COLO829 (cell line): ENCODE results near the gene MRPL32.
"Not testable (repeated sequence)": the region's sequence is repeated elsewhere in the genome, so short reads cannot be mapped to it uniquely, and the experiment has no call there.

Source experiments
- DNase-seq: peaks from one replicate; pipeline ENCODE4 v3.0.0; 2012; ENCODE audit warnings: low spot score

The MRPL32 gene

DNA sequence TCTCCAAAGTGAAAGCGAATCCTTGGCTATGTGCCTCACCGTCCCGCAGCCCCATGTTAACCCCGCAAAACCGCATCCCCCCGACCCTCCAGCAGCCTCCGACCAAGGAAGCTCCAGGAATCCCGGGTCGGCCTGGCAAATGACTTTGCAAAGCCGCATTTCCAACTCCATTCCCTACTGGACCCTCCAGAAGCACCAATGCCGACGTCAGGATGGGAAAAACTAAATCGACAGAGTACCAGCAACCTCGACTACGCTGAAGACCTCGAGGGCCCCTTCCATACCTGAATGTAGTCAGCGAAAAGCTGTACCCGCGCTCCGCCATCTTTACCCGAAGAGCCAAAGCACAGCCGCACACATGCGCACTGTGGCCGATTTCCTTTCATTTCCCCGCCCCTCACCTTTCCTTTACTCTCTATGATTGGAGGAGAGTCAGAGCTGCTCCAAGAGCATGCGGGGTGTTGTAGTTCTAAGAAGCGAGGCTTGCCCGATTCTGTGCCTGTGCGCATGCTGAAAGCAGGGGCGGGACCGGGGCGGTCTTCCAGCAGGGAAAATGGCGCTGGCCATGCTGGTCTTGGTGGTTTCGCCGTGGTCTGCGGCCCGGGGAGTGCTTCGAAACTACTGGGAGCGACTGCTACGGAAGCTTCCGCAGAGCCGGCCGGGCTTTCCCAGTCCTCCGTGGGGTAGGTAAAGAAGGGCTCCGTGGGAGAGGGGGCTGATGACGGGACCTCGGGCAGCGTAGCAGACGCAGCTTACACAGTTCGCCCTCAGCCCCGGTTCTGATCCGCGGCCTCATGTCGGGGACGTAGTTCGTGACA is at the start of gene MRPL32, which contains the start of gene PSMA2:
TSS of gene MRPL32 (plus strand) at position 543 of the 818 bp plus-strand sequence. CDS start at position 554, 11 bp downstream.
TSS of gene PSMA2 (minus strand) at position 341 of the 818 bp plus-strand sequence. CDS start at position 325, 16 bp downstream.
- peak; percentile 100 for DNase-seq

DNA sequence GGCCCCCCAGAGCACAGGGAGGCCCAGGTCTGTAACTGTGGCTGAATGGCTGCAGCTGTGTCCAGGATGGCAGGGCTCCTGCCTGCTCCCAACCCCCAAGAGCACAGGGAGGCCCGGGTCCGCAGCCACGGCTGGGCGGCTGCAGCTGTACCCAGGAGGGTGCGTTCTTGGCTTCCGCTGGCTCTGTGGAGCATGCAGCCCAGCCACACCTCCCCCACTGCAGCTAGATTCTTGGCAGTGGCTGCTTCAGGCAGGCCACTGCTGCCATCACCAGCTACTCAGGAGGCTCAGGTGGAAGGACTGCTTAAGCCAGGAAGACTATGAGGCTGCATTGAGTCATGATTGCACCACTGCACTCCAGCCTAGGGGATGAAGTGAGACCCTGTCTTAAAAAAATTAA is 48.2 kb upstream of the MRPL32 start:
- DNase-seq = no peak

DNA sequence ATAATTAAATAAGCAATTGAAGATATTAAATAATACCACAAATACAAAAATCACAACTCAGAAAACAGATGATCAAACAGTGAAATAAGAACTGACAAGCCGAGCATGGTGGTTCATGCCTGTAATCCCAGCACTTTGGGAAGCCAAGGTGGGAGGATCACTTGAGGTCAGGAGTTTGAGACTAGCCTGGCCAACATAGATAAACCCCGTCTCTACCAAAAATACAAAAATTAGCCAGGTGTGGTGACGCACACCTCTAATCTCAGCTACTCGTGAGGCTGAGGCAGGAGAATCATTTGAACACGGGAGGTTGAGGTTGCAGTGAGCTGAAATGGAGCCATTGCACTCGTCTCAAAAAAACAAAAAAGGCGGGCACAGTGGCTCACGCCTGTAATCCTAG is 47.0 kb upstream of the MRPL32 start:
- DNase-seq = not testable (repeated sequence)

DNA sequence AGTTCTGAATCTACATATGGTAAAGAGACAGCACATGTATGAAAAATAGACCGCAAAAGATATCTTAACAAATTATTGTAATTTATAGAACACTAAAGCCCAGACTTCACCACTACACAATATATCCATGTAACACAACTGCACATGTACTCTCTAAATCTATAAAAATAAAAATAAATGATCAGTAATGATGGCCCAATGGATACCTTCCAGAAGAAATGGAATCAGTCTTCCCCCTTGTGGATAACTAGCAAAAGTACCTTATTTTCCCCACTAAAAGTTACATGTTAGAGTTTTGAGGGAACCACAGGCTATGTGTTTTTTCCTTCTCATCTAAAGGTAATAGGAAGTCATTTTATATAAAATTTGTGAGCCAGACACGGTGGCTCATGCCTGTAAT is 46.0 kb upstream of the MRPL32 start:
- DNase-seq = no peak

DNA sequence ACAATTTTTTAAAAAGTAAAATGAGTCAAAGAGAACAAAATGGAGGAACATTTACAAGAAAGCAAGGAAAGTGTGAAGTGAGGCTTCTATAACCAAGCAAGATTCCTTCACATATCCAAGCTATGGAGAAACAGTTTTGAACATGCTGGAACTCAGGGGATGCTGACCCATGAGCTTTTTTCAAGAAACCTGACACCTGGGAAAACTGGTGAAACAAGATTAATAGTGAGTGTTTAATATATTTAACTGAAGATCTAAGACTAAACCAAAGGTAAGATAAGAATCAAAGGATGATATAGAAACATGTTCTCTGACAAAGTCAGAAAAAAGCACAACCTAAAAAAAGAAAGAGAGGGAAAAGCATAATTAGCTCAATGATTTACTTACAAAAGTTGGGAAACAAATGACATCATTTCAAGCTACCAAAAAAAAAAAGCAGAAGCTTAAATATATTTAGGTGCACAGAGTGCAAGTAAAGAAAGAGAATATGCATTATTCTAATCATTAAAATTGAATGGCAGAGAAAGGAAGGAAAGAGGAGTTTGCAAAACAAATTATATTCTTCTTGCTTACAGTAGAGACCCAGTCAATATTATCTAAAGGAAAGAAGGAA is 45.2 kb upstream of the MRPL32 start:
- no peak for DNase-seq

DNA sequence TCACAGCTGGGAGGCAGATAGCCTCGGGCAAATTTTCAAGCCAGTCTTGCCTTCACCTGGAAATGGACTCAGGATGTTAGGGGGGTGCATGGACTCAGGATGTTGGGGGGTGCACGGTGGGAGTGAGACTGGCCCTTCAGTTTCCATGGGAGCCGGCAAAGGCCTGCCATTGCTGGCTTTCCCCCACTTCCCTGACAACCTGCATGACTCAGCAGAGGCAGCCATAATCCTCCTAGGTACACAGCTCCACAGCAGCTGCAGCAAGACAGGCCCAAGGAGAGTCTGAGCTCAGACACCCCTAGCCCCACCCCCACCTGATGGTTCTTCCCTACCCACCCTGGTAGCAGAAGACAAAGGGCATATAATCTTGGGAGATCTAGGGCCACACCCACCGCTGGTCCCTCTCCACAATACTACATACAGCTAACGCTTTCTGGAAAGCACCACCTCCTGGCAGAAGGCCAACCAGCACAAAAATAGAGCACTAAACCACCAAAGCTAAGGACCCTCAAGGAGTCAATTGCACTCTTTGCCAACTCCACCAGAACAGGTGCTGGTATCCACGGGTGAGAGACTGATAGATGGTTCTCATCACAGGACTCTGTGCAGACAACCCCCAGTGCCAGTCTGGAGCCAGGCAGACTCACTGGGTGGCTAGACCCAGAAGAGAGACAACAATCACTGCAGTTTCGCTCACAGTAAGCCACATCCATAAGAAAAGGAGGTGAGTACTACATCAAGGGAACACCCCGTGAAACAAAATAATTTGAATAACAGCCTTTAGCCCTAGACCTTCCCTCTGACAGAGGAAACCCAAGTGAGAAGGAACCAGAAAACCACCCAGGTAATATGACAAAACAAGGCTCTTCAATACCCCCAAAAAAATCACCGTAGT is 38.6 kb upstream of the MRPL32 start:
- DNase-seq = no peak

DNA sequence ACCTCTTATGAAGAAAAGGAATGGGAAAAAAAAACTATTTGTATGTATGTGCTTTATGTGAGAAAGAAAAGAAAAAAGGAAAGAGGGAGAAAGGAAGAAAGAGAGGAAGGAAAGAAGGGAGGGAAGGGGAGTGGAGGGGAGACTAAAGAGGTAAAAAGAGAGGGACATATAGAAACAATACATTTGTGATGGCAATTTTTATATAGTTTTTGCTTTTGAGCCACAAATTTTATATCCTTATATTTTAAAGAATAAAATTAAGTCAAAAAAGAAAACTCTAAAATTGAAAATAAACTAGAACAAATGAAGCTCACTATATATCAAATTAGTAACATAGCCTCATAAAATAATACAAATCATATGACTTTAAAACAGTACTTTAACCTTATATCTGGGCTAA is 31.3 kb upstream of the MRPL32 start:
- no peak for DNase-seq

DNA sequence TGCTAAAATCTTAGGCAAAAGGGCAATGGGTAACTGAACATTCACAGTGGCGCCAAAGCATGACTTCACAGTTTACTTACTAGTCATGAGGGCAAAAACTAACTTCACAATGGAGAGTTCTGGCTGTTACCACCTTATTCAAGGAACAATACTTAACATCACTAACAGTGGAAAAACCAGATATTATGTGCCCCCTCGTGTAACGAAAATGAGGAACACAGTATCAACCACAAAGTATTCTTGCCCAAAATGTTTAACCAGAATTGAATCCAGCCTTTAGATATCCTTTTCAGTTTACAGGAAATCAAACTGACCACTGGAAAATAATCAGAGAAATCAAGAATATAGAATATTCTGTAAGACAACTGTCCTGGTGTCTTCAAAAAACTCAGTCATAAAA is 29.8 kb upstream of the MRPL32 start:
- DNase-seq = no peak

DNA sequence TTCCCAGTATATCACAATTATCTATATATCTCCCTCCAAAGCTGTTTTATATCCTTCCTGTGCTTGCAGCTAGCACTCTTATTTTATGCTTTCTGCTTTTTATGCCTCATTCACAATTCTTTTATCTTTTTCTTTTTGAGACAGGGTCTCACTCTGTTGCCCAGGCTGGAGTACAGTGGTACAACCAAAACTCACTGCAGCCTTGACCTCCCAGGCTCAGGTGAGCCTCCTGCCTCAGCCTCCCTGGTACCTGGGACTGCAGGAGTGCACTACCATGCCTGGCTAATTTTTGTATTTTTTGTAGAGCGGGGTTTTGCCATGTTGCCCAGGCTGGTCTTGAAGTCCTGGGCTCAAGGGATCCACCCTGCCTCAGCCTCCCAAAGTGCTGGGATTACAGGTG is 26.0 kb upstream of the MRPL32 start:
- DNase-seq = no peak

DNA sequence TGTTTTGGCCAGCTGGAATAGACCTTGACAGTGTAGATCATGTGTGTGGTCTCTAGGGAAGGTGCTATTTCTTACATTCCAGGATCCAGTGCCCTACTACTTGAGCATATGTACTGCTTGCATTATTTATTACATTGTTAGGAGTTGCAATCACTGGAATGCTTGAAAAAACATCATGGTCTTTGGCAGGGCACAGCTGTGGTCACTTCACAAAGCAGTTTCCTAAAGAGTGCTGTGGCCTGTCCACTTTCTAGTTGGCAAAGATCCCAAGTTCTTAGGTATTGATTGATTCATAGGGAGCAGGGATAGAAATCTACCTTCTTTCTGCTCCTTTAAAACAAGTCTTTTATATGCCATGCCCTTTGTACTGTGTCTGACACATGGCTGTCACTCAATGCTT is 24.9 kb upstream of the MRPL32 start:
- no peak for DNase-seq

DNA sequence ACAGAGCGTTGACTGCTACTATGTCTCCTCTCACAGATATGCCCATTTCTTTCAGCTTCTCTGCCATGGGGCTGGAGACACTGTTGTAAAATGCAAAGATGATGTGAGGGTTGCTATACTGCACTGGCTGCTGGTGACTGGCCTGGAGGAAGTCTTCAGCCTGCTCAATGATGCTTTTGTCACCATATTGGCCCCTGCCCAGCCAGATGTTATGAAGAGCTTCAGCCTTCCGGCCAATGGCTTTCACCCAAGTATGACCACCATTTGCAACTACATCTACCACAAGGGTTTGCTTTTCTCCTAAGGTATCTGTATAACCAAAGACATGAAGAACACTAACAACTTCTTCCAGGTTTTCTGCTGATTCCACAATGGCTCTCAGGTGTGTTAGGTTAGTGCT is 21.9 kb upstream of the MRPL32 start:
- no peak for DNase-seq

DNA sequence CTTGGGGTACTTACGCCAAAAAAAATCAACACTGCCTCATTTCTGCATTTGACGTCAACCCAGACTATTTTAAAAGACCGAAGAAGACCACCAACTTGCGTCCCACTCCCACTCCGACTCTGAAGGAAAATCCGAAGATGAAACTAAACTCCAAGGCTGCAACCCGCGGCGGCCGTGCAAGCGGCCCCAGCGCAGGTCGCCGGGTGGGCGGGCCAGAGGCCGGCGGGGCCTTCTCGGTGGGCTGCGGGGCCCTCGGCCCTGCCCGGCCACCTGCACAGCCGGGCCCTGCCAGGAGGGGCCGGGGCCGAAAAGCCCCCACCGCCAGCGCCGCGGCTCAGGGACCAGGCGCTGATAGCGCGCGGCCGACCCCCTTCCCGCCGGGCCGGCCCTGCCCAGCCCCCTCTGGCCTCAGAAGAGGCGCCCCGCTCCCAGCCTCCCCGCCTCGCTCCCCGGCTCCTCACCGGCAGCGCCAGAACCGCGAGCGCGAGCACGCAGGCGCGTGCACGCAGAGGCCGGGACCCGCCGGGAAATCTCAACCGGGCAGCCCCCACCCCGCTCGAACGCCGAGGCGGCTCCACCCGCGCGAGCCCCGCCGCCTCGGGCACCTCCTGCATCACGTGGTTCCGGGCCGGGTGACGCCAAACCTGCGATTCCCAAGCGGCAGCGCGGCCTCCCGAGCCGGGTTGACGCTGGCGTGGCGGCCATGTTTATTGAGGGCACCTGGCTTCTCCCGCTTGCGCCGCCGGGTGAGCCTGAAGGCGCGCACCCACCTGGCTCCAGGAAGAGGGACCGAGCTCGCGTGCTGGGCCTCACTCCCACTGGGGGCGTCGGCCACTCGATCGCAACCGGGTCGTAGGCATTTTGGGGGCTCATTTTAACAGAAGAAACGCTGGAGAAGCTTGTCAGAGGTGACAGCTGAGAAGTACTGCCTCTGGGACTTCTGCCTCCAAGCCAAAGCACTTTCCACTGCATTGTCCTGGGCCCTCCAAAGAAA is 20.4 kb upstream of the MRPL32 start, which contains the start of gene C7orf25:
TSS of gene C7orf25 (minus strand) at position 617 of the 994 bp plus-strand sequence. CDS start 1,170 bp downstream, outside the sequence.
- peak; percentile 84 for DNase-seq

DNA sequence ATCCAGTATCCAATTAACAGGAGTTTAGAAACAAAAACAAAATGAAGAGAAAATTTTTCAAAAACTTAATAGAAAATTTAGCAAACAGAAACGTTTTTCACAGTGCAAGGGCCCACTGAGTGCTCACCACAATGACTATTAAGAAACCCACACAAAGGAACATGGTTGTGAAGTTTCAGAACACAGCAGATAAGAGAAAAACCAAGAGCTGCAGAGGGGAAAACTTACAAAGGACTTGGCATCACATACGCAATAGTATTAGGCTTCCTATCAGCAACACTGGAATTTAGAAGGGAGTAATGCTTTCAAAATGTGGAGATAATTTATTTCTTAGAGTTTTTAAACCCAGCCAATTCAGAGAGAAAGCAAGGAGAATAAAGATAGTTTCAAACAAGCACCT is 18.6 kb upstream of the MRPL32 start:
- DNase-seq = no peak

DNA sequence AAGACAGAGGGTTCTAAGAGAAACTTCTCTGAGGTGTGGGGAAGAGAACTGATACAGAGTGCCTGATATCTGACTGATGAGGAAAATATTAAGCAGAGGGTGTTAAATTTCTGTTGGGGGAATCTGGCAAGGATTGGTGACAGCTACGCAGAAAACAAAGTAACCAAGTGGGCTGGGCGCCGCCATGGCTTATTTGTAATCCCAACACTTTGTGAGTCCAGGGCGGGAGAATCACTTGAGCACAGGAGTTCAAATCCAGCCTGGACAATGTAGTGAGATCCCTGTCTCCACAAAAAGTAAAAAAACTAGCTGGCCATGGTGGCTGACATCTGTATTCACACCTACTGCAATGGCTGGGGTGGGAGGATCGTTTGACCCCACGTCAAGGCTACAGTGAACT is 18.2 kb upstream of the MRPL32 start:
- DNase-seq = no peak

DNA sequence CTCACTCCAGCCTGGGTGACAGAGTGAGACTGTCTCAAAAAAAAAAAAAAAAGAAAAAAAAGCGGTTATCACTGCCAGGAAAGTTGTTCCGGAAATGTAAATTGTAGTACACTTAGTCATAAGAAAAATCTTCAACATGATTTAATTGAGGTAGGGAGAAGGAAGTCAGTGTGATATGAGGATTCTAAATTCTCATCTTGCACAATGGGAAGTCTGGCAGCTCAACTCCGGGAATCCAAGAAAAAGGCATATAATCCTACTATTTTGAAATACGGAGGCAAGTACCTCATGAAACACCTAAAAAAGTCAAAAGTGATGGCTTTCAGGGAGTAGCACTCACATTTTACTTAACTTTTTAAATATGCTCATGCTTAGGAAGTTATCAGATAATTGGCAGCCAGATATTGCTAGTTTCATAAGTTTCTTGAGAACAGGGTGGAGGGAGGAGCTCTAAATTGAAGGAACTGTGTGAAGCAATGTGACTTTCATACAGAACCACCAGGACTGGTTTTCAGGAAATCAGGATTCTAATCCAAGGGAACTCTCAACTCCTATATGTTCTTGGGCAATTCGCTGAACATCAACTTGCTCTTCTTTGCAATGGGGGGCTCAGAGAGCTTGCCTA is 17.6 kb upstream of the MRPL32 start:
- DNase-seq = no peak

DNA sequence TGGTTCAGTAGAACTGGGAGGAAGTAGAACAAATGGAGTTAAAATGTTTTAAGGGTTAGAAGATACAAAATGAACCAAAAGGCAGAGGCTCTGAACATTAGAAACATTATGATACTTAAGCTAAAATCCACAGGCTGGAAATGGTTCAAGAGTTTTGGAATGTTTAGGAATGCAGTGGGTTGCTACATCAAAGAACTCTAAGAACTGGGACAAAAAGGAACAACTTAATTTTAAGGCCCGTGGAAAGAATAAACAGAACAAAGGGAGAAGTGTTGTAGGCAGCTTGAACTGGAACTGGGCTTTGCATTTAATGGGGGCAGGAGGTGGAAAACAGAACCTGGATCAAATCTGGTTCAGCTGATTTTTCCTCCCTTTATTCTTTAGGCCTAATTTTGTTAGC is 16.8 kb upstream of the MRPL32 start:
- DNase-seq = peak; percentile 72

DNA sequence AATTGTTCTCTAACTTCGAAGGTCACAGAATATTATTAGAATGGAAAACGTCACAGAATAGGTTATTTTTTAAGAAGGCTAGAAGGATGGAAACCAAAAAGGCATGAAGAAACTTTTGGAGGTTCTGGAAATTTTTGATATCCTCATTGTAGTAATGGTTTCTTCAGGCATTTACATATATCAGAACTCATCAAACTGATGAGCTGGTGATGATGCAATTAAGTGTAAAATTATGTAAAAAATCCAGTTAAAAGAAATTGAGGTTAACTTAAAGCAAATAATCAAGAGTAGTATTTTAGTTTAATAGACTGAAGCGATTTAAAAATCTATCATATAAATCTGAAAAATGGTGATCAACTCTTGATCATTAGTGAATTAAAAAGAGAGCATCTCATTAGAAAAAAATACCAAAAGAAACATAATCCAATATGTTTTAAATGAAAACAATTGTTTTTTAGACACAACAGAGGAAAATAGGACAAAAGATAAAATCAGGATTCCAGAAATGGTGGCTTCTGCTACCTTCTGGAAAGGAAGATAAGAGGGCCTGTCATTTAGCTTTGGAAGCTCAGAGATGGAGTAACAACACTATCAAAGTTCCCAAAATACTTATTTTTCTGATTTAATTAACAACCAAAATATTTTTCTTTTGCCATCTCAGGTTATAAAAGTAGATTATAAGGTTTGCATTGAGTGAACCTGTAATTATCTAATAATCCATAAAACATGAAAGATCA is 10.0 kb upstream of the MRPL32 start:
- no peak for DNase-seq

DNA sequence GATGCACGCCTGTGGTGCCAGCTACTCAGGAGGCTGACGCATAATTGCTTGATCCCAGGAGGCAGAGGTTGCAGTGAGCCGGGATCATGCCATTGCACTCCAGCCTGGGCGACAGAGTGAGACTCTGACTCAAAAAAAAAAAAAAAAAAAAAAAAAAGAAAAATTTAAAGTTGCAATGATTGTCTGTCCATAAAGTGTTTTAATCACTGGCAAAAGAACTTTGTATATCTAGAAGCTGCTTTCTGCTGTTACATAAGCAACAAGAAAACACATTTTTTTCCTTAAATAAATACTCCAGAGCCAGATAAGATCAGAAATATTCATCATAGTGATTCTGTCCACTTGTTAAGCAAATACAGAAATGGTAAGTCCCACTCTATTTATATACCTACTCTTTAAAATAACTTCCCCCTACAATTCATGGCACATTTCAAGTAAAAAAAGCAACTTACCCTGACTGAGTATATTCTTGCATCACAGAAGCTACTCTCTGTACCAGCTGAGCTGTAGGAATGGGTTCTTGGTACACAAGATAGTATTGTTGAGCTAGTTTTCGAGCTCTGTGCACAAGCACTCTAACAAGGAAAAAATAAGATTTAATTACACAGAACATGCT is 7.8 kb upstream of the MRPL32 start:
- DNase-seq = no peak

DNA sequence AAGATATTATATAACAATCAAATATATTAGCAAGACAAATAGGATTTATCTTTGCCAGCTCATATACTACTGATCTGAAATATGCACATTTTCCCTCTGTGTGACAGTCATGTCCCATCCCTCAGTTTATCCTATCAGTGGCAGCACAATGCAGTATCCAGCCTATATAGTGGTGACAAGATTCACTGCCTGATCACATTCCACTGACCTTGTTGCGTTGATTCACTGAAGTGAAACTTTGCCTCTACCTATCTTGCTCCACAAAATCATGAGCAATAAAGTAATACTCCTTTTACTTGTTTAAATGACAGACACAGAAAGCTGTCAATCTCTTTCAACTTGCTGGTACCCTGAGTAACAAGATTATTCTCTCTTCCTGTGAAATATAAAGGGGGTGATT is 6.5 kb upstream of the MRPL32 start:
- no peak for DNase-seq

DNA sequence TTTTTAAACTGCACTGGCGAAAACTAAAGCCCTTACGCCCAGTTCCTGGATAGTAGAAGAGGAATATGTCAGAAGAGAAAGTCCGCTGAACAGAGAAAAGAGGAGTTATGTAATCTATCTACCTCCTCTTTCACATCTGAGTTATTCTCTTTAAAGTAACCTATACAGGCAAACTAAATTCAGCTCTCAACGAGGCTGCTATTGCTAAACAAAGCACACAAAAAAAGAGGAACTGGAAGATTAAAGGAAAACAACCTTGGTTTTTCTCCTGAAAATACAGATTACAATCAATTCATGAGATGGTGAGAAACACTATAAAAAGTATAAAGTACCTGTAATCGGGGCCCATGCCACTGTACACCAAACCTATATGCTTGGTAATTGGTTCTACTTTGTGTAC is 6.0 kb upstream of the MRPL32 start:
- DNase-seq = no peak
